Measurements from ENCODE around the gene LRRTM2. TPM values are rescaled to one million over a fixed set of nuclear protein-coding genes. Genes with fewer than 3 reads are reported as not detected.

Gene LRRTM2
- total RNA-seq, 1 donor from 2014 or later, result not detected

GRCh38 chr5:138831703-138832102 is 43.4 kb downstream of the LRRTM2 start:
- Mint-ChIP-seq H3K27ac (no peak overlapping the region), H3K27me3 (ENCODE audit: insufficient read depth, low read depth) (peaks cover 2% of the 10 kb centered on the region), H3K36me3 (peaks cover 37% of the 10 kb centered on the region), H3K9me3 (no peaks in the 10 kb centered on the region), H3K4me3 (no peak overlapping the region), H3K4me1 (peaks cover 31% of the 10 kb centered on the region)
- peaks cover 12% of the 10 kb centered on the region for H3K36me3 ChIP-seq
- H3K27me3 ChIP-seq, result no peaks in the 10 kb centered on the region
- H3K79me2 ChIP-seq (ENCODE audit: low read depth), result peaks cover 59% of the 10 kb centered on the region
- H3K4me3 ChIP-seq, result no peak overlapping the region
- DNase-seq (ENCODE audit: low spot score), result no peak
- H3K9me3 ChIP-seq (ENCODE audit: low read depth), result no peaks in the 10 kb centered on the region
- no peak overlapping the region for H3K4me2 ChIP-seq
- H3K4me1 ChIP-seq, result peaks cover 8% of the 10 kb centered on the region
- peaks cover 39% of the 10 kb centered on the region for H4K20me1 ChIP-seq (ENCODE audit: low read depth)
- H3K27ac ChIP-seq, result peak overlapping the region; percentile 32
- no peak for TF ChIP-seq EZH2 (IDR thresholded peaks at IDR 0.05)
- TF ChIP-seq EZH2phosphoT487 (IDR thresholded peaks at IDR 0.05), result no peak
- TF ChIP-seq, protein P1, sequence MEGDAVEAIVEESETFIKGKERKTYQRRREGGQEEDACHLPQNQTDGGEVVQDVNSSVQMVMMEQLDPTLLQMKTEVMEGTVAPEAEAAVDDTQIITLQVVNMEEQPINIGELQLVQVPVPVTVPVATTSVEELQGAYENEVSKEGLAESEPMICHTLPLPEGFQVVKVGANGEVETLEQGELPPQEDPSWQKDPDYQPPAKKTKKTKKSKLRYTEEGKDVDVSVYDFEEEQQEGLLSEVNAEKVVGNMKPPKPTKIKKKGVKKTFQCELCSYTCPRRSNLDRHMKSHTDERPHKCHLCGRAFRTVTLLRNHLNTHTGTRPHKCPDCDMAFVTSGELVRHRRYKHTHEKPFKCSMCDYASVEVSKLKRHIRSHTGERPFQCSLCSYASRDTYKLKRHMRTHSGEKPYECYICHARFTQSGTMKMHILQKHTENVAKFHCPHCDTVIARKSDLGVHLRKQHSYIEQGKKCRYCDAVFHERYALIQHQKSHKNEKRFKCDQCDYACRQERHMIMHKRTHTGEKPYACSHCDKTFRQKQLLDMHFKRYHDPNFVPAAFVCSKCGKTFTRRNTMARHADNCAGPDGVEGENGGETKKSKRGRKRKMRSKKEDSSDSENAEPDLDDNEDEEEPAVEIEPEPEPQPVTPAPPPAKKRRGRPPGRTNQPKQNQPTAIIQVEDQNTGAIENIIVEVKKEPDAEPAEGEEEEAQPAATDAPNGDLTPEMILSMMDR (IDR thresholded peaks at IDR 0.05), result no peak
- no peak overlapping the region for H3K9ac ChIP-seq
- H2AFZ ChIP-seq (replicated peaks), result no peak overlapping the region
- H3F3A ChIP-seq (ENCODE audit: low read depth), result no peaks in the 10 kb centered on the region

- Mint-ChIP-seq H3K27me3 (ENCODE audit: insufficient read depth, low read depth) (peaks cover 2% of the 10 kb centered on the region), H3K4me1 (peaks cover 25% of the 10 kb centered on the region), H3K36me3 (peaks cover 30% of the 10 kb centered on the region), H3K27ac (no peak overlapping the region), H3K9me3 (no peaks in the 10 kb centered on the region), H3K4me3 (no peak overlapping the region)
- Histone ChIP-seq H4K20me1 (ENCODE audit: low read depth) (peaks cover 29% of the 10 kb centered on the region), H3K36me3 (peaks cover 12% of the 10 kb centered on the region), H3F3A (ENCODE audit: low read depth) (peaks cover 9% of the 10 kb centered on the region), H3K4me1 (peaks cover 8% of the 10 kb centered on the region), H3K4me2 (no peak overlapping the region), H3K27me3 (no peaks in the 10 kb centered on the region), H3K79me2 (ENCODE audit: low read depth) (peaks cover 46% of the 10 kb centered on the region), H2AFZ (replicated peaks) (no peak overlapping the region), H3K9ac (no peak overlapping the region), H3K27ac (no peak overlapping the region), H3K9me3 (ENCODE audit: low read depth) (no peaks in the 10 kb centered on the region), H3K4me3 (no peak overlapping the region)
- no peak for DNase-seq (ENCODE audit: low spot score)
- TF ChIP-seq EZH2 (IDR thresholded peaks at IDR 0.05), result no peak
- no peak for TF ChIP-seq EZH2phosphoT487 (IDR thresholded peaks at IDR 0.05)
Measured at GRCh38 chr5:138829341-138829740, 45.8 kb downstream of the LRRTM2 start.

DNA sequence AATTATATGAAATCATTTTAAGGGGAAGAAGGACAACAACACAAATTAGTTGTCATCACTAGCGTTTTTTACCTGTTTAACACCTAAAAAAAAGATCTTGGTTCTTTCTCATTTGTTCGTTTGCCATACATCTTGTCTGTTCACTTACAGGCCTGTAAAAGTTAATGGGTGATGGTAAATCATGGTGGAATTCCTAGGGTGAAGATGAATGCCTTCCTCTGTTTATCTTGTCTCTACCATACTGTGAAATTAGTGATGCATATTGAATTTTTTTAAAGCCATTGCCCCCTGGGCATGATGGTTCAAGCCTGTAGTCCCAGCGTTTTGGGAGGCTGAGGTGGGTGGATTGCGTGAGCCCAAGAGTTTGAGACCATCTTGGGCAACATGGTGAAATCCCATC is 46.6 kb downstream of the LRRTM2 start:
- no peak overlapping the region for H2AFZ ChIP-seq (replicated peaks)
- H3K9ac ChIP-seq, result no peak overlapping the region
- H3K4me3 Mint-ChIP-seq, result no peak overlapping the region
- DNase-seq (ENCODE audit: low spot score), result no peak
- H3K4me1 ChIP-seq, result peaks cover 8% of the 10 kb centered on the region
- no peaks in the 10 kb centered on the region for H3K27me3 ChIP-seq
- no peak overlapping the region for H3K27ac ChIP-seq
- H3K4me1 Mint-ChIP-seq, result peaks cover 18% of the 10 kb centered on the region
- TF ChIP-seq EZH2 (IDR thresholded peaks at IDR 0.05), result no peak
- TF ChIP-seq EZH2phosphoT487 (IDR thresholded peaks at IDR 0.05), result no peak
- H3K27me3 Mint-ChIP-seq (ENCODE audit: insufficient read depth, low read depth), result peaks cover 2% of the 10 kb centered on the region
- H3K4me2 ChIP-seq, result no peak overlapping the region
- peaks cover 13% of the 10 kb centered on the region for H3F3A ChIP-seq (ENCODE audit: low read depth)
- peaks cover 12% of the 10 kb centered on the region for H3K36me3 ChIP-seq
- no peak overlapping the region for H3K27ac Mint-ChIP-seq
- H3K9me3 Mint-ChIP-seq, result no peaks in the 10 kb centered on the region
- H3K9me3 ChIP-seq (ENCODE audit: low read depth), result no peaks in the 10 kb centered on the region
- H3K36me3 Mint-ChIP-seq, result peaks cover 31% of the 10 kb centered on the region
- peaks cover 38% of the 10 kb centered on the region for H3K79me2 ChIP-seq (ENCODE audit: low read depth)
- H4K20me1 ChIP-seq (ENCODE audit: low read depth), result peaks cover 21% of the 10 kb centered on the region
- no peak overlapping the region for H3K4me3 ChIP-seq

GRCh38 chr5:138824924-138825863 is 49.9 kb downstream of the LRRTM2 start:
- Histone ChIP-seq H3K9me3 (ENCODE audit: low read depth) (no peaks in the 10 kb centered on the region), H2AFZ (replicated peaks) (no peak overlapping the region), H3F3A (ENCODE audit: low read depth) (peaks cover 19% of the 10 kb centered on the region), H3K27ac (no peak overlapping the region), H3K36me3 (peaks cover 12% of the 10 kb centered on the region), H3K79me2 (ENCODE audit: low read depth) (peaks cover 41% of the 10 kb centered on the region), H3K4me2 (no peak overlapping the region), H3K9ac (no peak overlapping the region), H3K4me1 (no peaks in the 10 kb centered on the region), H4K20me1 (ENCODE audit: low read depth) (no peaks in the 10 kb centered on the region), H3K4me3 (no peak overlapping the region), H3K27me3 (no peaks in the 10 kb centered on the region)
- Mint-ChIP-seq H3K4me1 (peaks cover 4% of the 10 kb centered on the region), H3K9me3 (no peaks in the 10 kb centered on the region), H3K36me3 (peaks cover 40% of the 10 kb centered on the region), H3K27ac (no peak overlapping the region), H3K27me3 (ENCODE audit: insufficient read depth, low read depth) (peaks cover 2% of the 10 kb centered on the region), H3K4me3 (no peak overlapping the region)
- peak; percentile 25 for DNase-seq (ENCODE audit: low spot score)
- no peak for TF ChIP-seq EZH2phosphoT487 (IDR thresholded peaks at IDR 0.05)
- TF ChIP-seq, protein P1 (IDR thresholded peaks at IDR 0.05), result peak; percentile 74

Measured in neural progenitor cell (in vitro differentiated cells).